HG03045 (cell line): Measurements from ENCODE around the gene FANCC.

Experiments
- ATAC-seq: cut with Tn5 transposase; IDR thresholded peaks from one replicate; pipeline ENCODE4 v1.9.1; 2021; ENCODE audit warnings: mild to moderate bottlenecking, moderate library complexity; ENCODE audit not compliant: unreplicated experiment

The FANCC gene

DNA sequence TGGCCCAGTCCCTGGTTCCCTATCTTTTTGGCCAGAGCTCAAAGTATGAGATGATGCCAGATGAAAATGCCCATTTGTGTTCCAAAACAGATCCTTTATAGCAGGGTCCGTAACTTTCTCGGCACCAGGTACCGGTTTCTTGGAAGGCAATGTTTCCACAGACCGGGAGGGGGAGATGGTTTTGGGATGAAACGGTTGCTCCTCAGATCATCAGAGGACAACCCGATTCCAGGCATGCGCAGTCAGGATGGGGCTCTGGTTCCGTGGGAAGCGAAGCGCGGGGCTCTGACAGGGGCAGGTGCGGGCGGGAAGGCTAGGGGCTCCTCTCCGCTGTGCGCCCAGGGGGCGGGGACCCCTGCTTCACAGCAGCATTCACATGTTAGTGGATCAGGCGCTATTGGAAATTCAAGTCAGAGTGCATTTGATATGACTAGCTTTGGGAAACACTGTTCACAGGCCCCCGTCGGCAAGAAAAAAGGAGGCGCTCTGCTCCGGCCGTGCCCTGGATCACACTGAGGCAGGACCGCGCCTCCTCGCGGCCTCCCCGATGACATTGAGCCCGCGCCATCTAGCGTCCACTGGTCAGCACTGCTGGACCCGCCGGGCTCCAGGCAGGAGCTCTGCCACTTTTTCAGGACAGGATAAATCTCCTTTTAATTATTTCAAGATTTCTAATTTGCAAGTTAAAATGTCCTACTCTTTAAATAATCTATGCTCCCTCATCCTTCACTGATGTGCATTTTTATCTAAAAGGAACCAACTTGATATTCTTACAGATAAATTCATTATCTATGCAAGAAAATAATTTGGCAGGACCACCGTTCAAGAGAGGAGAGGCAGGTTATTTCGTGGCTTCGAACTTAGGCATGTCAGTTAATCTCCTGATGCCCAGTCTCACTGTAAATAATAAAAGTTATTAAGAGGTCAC, 190.0 kb downstream of the FANCC start:
- ATAC-seq, result no peak

DNA sequence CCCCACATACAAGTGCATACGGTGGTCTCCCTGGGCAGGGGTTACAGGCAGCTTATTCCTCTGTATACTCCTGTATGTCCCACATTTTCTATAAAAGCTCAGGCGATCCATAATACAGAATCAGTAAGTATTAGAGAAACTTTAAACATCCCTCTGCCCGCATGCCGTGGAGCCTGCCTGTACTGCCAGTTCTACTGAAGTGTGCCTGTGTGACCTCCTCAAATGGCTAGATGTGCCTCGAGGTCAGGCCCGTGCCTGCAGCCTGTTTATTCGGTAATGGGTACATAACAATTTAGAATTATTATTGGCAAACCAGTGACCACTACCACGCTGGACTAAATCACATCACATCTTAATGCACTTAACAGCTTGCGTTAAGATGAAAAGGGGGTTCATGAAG, 190.8 kb downstream of the FANCC start:
- ATAC-seq, result no peak

DNA sequence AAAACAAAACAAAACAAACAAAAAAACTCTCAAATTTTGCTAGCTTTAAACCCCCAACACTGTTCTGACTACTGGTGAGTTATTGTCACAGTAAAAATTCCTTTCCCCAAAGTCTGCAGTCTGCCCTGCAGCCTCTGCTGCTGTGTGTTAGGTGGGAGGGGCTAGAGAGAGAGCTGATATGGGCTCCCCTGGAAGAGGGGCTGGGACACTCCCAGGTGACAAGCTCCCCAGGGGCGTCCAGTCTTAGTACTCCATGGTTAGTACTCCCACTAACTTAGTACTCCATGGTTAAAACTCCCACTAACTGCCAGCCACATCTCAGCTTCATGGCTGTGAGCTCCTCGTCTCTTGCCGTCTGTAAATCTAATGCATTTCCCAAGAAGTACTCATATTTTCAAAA, 191.9 kb downstream of the FANCC start:
- ATAC-seq, result no peak

- ATAC-seq, result no peak
Measured at GRCh38 chr9:95124582-95125367, 192.7 kb downstream of the FANCC start.

DNA sequence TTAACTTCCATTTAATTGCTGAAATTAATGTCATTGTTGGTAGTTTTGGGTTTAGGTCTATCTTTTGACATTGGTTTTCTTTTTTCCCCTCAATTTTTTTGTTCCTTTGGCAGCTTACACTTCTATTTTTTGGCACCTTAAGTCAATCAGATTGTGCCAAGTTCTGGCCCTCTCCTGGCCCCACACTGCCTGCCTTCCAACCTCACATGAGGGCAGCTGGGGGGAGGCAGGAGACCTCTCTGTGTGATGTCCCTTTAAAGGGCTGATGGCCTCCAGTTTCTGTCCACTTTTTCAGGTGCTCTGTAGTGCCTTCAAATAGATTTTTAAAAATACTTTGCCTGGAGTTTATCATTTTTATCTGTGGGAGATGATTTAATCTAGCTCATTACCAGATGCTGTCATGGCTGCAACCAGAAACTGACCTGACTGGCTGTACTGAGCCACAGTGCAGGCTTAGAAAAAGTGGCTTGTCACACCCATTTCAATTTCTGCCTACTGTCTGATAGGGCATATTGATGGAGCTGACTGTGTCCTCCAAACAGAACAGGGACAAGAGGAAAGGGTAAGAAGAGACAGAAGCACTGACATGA, 196.6 kb downstream of the FANCC start:
- no peak for ATAC-seq

DNA sequence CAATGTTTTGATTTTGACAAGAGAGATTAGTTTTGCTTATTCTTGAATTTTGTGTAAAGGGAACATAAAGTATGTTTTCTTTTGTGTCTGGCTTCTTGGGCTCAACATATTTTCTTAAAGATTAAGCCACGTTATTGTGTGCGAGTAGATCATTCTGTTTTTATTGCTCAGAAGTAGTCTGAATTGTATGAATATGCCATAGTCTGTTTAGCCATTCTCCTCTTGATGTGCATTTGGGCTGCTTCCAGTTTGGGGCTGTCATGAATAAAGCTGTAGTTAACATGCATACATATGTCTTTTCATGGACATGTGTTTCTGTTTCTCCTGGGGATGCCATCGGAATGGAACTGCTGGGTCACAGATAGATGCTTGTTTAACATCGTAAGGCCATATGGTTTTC, 198.9 kb downstream of the FANCC start:
- no peak for ATAC-seq

GRCh38 chr9:95116808-95117204, 200.7 kb downstream of the FANCC start:
- ATAC-seq, result no peak

- no peak for ATAC-seq
Measured at GRCh38 chr9:95116002-95116807, 201.3 kb downstream of the FANCC start.

DNA sequence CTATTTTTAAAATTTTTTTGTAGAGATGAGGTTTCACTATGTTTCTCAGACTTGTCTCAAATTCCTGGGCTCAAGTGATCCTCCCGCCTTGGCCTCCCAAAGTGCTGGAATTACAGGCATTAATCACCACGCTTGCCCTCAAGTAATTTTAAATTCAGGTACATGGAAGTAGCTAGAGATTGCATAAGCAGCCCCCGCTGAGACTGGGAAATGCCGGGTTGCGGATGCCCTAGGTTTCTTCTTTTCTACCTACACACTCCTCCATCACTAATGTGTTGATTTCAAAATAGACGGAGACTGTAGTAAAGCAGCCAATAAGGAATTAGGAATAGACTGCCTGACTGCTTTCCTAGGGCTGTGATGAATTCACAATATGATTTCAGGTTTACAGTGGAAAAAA, 202.4 kb downstream of the FANCC start:
- ATAC-seq, result no peak

GRCh38 chr9:95112436-95113280, 204.9 kb downstream of the FANCC start:
- ATAC-seq, result no peak

GRCh38 chr9:95111716-95112115, 205.8 kb downstream of the FANCC start:
- ATAC-seq, result no peak

DNA sequence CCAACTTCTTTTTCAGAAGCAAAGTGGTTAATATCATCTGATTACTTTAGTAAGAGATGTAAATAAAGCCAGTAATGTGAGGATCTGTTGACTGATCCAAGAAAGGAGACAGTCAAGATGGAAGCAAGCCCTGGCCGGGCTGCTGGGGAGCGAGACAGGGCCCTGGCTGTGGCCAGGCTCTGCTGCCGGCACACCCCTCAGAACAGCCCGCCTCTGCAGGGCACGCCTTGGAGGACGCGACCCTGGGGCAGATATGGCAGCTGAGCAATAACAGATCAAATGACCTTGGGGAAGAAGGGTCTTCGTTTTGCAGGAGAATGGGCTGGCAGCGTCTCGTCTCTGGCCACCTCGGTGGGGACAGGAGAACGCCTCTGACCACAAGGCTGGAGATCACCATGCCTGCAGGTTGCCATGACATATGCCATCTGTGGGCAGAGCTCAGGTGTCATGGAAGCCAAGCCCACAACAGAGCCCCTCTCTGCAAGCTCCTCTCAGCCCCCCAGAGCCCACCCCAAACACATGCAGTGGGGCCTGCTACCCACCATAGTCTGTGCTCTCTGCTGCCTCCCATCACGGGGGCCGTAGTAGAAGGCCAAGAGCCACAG, 206.5 kb downstream of the FANCC start:
- no peak for ATAC-seq

GRCh38 chr9:95109456-95109855, 208.1 kb downstream of the FANCC start:
- ATAC-seq, result no peak

DNA sequence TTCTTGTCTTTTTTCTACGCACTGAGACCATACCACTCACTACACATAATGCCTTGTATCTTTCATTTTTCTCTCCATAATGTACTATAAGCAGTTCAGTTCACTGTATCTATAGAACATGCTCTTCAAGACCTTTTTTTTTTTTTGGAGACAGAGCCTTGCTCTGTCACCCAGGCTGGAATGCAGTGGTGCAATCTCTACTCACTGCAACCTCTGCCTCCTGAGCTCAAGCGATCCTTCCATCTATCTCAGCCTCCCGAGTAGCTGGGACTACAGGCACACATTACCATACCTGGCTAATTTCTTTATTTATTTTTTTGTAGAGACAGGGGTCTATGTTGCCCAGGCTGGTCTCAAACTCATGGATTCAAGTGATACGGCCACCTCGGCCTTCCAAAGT, 208.7 kb downstream of the FANCC start:
- no peak for ATAC-seq

DNA sequence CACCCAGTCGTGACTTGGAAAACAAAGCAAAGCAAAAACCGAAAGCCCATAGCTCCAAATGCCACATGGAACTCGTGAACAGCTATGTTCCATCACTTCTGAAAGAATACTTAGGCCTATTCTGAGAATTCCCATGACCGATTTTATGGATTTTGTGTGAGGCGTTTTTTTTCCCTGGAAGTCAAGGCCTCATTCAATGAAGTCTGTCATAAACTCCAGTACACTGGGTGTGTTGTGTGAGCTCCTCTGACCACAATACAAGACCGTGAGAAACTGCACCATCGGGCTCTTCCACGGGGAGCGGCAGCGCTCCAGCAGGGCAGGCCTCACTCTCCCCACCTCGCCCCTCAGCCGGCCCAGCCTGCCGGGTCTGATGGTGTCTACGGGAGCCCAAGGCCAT, 209.5 kb downstream of the FANCC start:
- no peak for ATAC-seq

DNA sequence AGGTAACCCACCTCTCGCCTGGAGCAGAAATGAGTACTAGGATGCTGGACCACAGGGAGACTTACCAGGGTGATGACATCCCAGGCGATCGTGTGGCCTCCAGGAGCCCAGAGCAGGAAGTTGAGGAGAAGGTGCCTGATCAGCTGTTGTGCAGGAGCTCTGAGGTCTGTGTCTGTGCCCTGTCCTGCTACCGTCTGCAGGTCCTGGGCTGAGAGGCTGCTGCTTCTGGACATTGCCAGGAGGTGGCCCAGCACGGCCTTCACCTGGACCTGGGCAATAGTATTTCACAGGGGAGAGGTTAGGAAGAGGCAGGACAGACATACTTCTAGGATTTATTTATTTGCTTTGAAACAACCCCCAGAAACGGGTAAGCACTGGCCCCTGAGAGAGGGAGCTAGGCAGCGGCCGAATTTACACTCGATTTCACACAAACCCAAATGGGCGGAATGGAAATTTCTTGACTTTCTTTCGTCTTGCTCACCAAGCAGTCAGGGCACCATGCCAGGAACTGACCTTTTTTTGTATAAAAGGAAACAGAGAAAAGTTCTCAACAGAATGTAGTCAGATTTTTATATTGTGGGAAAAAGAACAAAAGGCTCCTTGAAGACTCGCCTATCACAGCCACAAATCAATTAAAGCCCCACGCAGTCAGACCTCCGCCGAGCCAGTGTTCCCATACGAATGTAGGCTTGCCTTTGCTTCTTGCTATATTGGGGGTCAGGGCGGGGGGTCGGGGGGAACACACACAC, 210.3 kb downstream of the FANCC start:
- no peak for ATAC-seq

GRCh38 chr9:95105519-95106287, 211.8 kb downstream of the FANCC start:
- ATAC-seq, result no peak

- no peak for ATAC-seq
Measured at GRCh38 chr9:95104980-95105379, 212.5 kb downstream of the FANCC start.
